GM19328 (cell line): ENCODE results near the gene UBXN2A.
A peak's percentile ranks its signal among the peaks of the same experiment; 100 is the strongest.
"Not testable (repeated sequence)": the region's sequence is repeated elsewhere in the genome, so short reads cannot be mapped to it uniquely, and the experiment has no call there.

Experiments
- ATAC-seq: cut with Tn5 transposase; IDR thresholded peaks from one replicate; pipeline ENCODE4 v1.9.1; 2021; ENCODE audit warnings: mild to moderate bottlenecking, moderate library complexity; ENCODE audit not compliant: unreplicated experiment

The UBXN2A gene

DNA sequence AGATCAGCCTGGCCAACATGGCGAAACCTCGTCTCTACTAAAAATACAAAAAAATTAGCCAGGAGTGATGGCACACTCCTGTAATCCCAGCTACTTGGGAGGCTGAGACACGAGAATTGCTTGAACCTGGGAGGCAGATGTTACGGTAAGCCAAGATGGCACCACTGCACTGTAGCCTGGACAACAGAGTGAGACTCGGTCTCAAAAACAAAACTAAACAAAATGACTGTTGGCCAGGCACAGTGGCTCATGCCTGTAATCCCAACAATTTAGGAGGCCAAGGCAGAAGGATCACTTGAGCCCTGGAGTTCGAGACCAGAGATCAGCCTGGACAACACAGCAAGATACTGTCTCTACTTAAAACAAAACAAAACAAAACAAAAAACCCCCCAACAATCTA lies 102.9 kb downstream of the UBXN2A start:
- not testable (repeated sequence) for ATAC-seq

DNA sequence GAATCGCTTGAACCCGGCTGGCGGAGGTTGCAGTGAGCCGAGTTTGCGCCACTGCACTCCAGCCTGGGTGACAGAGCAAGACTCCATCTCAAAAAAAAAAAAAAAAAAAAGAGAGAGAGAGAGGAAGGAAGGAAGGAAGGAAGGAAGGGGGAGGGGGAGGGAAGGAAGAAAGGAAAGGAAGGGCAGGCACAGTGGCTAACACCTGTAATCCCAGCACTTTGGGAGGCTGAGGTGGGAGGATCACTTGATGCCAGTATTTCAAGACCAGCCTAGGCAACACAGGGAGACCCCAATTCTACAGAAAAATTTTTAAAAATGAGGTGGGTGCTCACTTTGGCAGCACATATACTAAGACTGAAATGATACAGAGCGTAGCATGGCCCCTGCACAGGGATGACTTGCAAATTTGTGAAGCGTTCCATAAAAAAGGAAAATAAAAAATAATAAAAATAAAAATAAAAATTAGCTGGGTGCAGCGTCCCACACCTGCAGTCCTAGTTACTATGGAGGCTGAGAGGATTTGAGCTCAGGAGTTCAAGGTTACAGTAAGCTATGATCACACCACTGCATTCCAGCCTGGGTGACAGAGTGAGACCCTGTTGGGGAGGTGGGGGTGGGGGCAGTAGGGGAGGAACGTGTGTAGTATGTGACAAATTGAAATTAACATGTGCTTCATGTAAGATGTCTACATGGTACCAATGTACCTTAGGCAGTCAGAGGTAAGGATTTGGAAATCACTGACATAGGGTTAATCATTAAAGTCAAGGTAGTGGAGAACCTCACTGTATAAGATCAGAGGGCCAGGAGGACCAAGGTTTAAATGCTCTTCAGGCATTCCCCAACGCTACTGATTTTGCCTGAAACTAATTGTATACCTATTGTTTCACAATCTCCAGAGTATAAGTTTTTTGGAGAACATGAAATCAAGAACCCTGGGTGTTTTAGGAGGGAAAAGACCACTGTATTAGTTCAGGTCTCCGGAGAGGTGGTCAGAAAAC lies 105.5 kb downstream of the UBXN2A start:
- no peak for ATAC-seq

DNA sequence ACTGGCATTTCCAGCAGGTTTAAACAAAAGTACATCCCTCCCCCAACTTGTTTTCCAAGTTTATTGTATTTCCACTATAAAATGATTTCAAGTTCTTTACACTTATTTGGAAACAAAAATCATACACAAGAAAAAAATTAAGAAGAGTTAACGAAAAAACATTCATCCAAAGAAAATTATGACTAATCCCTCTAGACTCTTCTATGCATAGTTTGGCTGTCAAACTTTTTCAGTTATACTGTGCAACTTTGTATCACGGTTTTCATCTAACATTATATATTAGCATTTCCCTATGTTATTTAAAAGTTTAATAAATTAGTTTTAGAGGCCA lies 106.3 kb downstream of the UBXN2A start:
- ATAC-seq: no peak

DNA sequence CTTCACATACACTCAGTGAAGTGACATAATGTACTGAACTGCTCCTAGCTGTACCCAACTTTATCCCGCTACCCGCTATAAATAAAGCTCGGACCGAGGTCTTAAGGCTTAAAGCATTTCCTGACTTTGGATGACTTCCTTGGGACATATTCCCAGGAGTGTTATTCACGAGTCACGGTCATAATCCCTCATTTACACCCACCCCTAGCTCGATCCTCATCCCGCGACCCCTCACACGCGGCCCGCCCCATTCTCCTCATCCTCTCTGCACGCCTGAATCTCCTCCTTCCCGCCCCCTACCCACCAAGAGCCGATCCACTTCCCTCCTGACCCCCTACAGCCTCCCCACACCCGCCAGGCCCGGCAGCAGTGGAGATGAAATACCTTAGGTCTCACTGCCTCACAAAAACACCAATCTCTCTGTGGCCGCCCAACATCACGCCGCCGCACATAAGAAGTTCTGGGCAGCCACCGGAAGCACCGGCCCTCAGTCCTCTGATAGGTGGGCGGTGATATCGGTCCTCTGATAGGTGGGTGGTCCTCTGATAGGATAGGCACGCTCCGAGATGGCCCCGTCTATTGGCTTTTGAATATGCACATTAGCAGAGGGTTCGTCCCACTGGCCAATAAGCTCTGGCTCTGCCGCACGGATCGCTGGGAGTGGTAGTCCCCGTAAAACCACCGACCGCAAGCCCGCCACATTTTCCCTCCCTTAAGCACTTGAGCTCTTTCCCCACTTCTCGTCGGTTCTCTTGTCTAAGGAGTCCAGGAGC lies 106.9 kb downstream of the UBXN2A start, which contains the start of gene WDCP:
TSS of gene WDCP (minus strand) at position 462 of the 773 bp plus-strand sequence. CDS start 7,897 bp downstream, outside the sequence.
- peak; percentile 100 for ATAC-seq

DNA sequence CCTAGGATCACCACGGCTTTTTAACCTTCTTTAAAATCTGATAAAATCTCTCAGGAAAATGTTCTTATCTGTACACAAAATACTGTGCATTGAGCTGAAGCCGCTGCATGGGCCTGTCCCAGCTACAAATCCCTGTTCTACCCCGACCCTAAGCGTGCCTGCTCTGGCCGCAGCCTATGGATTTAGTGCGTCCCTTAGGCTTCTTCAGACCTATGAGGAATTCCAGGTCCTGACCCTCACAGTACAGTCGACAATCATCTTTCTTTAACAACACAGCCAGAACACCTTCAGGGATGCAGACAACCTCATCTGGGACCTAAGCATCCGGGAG lies 107.4 kb downstream of the UBXN2A start:
- peak; percentile 3 for ATAC-seq

DNA sequence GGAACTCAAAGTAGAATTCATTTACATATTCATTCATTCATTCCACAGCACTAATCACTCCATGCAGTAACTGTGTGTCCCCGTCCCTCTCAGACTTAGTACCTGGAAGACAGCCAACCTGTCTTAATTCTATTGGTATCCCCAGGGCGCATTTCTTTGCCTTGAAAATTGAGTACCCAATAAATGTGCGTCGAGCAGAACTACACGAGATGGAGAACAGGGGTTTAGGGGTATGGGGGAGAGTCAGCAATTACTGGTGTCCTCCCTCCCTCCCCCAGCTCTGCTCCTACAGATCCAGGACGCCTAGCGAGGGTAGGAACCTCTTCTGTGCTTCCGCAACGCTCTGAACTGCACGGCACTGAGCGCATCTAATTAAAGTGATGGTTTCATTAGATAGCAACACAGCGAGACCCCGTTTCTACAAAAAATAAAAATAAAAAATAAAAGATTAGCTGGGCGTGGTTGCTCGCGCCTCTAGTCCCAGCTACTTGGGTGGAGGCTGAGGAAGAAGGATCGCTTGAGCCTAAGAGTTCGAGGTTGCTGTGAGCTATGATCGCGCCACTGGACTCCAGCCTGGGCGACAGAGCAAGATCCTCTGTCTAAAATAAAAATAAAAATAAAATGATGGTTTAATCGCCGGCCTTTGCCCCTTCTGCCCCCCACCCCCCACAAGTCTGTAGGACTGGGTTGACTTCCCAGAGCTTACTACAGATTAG lies 108.7 kb downstream of the UBXN2A start:
- no peak for ATAC-seq

DNA sequence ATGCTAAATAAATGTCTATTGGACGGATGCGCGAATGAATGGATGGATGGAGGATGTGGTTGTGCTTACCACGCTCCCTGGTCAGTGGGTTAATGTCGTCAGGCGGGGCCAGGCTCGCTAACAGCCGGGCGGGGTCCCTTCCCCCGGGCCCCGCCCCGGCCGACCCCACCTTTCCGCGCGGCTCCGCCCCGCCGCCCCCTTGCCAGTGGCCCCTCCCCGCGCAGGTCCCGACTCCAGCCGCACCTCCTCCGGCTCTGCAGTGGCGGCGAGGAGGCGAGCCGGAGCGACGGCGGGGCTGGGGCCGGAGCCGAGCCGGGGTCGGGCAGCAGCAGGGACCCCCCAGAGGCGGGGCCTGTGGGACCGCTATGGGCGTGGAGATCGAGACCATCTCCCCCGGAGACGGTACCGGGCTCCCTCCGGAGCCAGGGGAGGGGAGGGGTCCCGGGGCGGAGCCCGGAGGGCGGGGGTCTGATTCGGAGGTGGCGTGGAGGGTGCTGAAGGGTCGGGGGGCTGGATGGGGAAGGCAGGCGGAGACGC lies 109.3 kb downstream of the UBXN2A start, which contains the start of gene FKBP1B:
TSS of gene FKBP1B (plus strand) at position 257 of the 537 bp plus-strand sequence. CDS start at position 366, 109 bp downstream.
- no peak for ATAC-seq

DNA sequence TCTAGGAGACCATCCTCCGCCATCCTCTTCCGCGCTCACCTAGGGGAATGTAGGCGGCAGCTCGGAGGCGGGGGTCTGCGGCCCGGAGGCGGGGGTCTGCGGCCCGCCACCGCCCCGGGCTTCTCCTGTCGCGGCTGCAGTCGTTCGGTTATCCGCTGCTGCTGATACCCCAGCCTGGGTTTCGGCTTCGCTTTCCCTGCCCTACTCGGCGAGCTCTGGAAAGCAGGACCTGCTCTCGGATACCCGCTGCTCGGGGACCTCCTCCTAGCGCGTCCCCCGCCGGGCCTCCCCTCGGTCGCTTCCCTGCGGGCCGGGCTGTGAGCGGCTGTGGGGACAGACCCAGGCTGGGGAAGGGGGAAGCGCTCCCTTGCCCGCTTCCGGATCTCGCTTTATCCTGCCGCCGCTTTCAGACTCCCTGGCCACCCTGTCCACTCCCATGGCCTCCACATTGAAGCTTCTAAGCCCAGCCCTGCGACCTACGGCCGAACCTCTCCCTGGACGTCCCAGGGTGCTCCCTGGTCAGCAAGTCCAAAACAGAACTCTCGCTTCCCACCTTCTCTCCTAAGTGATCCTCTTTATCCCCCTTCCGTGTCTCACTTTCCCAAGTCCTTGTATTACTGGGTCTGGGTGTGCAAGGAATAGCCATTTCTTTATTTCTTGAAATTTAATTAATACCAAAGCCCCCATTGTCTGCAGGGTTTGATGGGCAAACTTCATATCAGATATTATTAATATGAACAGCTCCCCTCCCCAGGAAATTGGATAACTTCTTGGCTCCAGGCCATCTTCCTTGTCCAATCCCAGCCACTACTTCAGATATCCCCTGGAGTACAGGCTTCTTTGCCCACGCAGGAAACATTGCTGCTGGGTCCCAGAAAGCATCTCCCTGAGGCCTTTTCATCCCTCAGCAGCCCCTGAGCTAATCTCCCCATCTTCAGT lies 110.0 kb downstream of the UBXN2A start:
- ATAC-seq: no peak

DNA sequence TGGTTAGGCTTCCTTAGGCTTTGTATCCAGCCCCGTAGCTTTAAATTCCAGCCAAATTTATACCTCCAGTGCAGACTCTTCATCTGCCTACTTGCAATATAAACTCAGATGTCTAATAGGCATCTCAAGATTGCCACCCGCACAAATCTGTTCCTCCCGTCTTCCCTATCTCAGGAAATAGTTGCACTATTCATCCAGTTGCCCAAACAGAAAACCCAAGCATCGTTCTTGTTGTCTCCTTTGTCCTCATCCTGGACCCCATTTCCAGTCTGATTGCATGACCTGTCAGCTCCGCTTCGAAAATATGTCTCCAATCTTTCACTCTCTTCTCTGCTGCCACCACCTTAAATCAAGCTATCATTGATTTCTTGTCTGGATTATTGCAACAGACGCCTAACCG lies 111.6 kb downstream of the UBXN2A start:
- no peak for ATAC-seq

DNA sequence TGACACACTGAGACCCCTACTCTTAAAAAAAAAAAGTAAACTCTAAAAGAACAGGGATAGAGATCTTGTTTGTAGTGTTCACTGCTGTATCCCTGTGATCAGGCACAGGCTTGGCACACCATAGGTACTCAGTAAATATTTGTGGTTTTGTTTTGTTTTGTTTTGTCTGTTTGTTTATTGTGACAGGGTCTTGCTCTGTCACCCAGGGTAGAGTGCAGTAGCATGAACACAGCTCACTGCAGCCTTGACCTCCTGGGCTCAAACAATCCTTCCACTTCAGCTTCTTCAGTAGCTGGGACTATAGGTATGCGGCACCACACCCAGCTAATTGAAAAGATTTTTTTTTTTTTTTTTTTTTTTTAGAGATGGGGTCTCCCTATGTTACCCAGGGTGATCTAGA lies 112.7 kb downstream of the UBXN2A start:
- no peak for ATAC-seq
